Measurements from ENCODE around the gene HIRIP3.

DNA sequence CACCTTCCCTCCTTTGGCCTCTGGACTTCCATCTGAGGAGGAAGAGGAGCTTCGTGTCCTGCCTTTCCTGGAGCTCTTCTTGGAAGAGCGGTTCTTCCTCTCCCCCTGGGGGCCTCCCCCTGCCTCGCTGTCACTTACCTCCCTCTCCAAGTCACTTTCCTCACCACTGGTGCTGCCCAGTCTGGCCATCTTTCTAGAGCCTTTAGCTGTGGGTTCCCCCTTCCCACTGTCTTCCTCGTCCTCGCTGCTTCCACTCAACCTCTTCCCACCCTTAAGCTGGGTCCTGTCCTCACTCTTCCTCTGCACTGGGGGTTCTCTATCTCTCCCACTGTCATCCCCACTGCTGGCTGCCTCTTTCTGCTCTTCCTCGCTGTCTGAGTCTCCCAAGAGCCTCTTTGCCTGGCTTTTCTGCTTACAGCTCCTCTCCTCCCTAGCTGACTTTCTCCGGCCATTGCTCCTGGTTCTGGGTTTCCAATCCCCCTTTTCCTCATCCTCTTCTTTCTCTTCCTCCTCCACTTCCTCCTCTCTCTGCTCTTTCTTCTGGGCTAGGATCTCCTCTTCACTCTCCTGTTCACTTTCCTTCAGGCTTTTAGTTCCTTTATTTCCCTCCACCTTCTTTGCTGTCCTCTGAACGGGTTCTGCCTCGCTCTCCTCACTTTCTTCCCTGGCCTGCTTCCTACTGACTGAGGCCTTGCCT lies 1.4 kb downstream of the HIRIP3 start:
- TF ChIP-seq CTCF (conservative IDR thresholded peaks at IDR 0.05) (no peak), EZH2 (IDR thresholded peaks at IDR 0.05; ENCODE audit: low read depth) (no peak)

Data from PC-9 (cell line).